NT2/D1 (cell line): ENCODE results near the gene ADGRB3.

Source experiments
- YY1 ChIP-seq: IDR thresholded peaks from 2 replicates; pipeline ENCODE4 v1.6.1; 2011; ENCODE audit not compliant: insufficient read length, insufficient read depth
- ZNF274 ChIP-seq: IDR thresholded peaks from 2 replicates; pipeline ENCODE4 v1.6.1; 2011; ENCODE audit warnings: mild to moderate bottlenecking, low read depth, low read length

DNA sequence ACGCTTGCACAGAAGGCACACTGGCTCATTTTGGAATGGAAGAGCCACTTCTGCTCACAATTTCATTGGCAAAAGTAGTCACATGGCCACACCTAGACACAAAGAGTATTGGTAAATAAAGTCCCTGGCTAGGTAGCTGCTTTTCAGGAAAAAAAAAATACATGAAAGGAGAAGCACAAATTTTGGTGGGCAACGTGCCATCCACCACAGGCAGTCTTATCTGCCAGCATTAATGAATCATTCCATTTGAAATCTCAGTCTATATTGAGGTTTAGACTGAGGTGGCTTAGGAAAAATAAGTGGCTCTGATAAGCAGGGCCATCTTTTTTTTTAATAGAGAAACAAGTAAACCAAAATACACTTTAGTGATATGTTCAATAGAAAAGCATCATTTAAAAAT is 44.3 kb downstream of the ADGRB3 start:
- TF ChIP-seq YY1, result no peak
- TF ChIP-seq ZNF274, result no peak
